Kidney epithelial cell (primary cell): ENCODE data around the gene ZDHHC14. TPM values are rescaled to one million over a fixed set of nuclear protein-coding genes. Genes with fewer than 3 reads are reported as not detected.
A peak's percentile ranks its signal among the peaks of the same experiment; 100 is the strongest.

Experiments used
- DNase-seq: peaks from one replicate; pipeline ENCODE4 v3.0.0-alpha.2; 2010; ENCODE audit warnings: low read depth
- H3K27me3 ChIP-seq: 2 replicates; pipeline ENCODE4 v1.6.0; 2011; ENCODE audit warnings: low read length; ENCODE audit not compliant: control insufficient read depth, insufficient read depth
- H3K36me3 ChIP-seq: 2 replicates; pipeline ENCODE4 v1.5.1; 2011; ENCODE audit warnings: low read length; ENCODE audit not compliant: control insufficient read depth, insufficient read depth
- H3K4me3 ChIP-seq: 2 replicates; pipeline ENCODE4 v1.5.1; 2011; ENCODE audit warnings: low read depth, mild to moderate bottlenecking, control low read depth, low read length
- CTCF ChIP-seq: IDR thresholded peaks from 2 replicates; pipeline ENCODE4 v1.5.1; 2011; ENCODE audit warnings: mild to moderate bottlenecking, moderate library complexity, low read length, control low read depth, inconsistent platforms; ENCODE audit not compliant: insufficient read depth, poor library complexity, severe bottlenecking
- total RNA-seq: library from RNA; depleted of rRNA; stranded (reverse); fragments of >200 nt; gene quantifications from 2 replicates; pipeline ENCODE4 v1.2.3, GENCODE V29; 2015

ZDHHC14 gene
- total RNA-seq, 1 donor from 2014 or later: 9.7 TPM

GRCh38 chr6:157594292-157594691 lies 213.3 kb downstream of the ZDHHC14 start:
- DNase-seq: no peak
- Histone ChIP-seq H3K36me3 (no peaks in the 10 kb centered on the region), H3K4me3 (no peak overlapping the region), H3K27me3 (no peaks in the 10 kb centered on the region)
- TF ChIP-seq CTCF: no peak

GRCh38 chr6:157595768-157596167 lies 214.8 kb downstream of the ZDHHC14 start:
- no peak for DNase-seq
- TF ChIP-seq CTCF: no peak
- Histone ChIP-seq H3K27me3 (no peaks in the 10 kb centered on the region), H3K36me3 (no peaks in the 10 kb centered on the region), H3K4me3 (no peak overlapping the region)

GRCh38 chr6:157596461-157596860 lies 215.5 kb downstream of the ZDHHC14 start:
- TF ChIP-seq CTCF: no peak
- DNase-seq: no peak

GRCh38 chr6:157596886-157597285 lies 215.9 kb downstream of the ZDHHC14 start:
- Histone ChIP-seq H3K36me3 (no peaks in the 10 kb centered on the region), H3K4me3 (no peak overlapping the region), H3K27me3 (no peaks in the 10 kb centered on the region)
- no peak for TF ChIP-seq CTCF
- no peak for DNase-seq

More at GRCh38 chr6:157596461-157596860, 215.5 kb downstream of the ZDHHC14 start:
- H3K27me3 ChIP-seq: no peaks in the 10 kb centered on the region
- H3K36me3 ChIP-seq: no peaks in the 10 kb centered on the region
- H3K4me3 ChIP-seq: no peak overlapping the region

GRCh38 chr6:157597461-157598312 lies 216.7 kb downstream of the ZDHHC14 start:
- TF ChIP-seq CTCF: peak; percentile 59
- no peaks in the 10 kb centered on the region for H3K36me3 ChIP-seq
- H3K4me3 ChIP-seq: no peak overlapping the region
- DNase-seq: no peak
- H3K27me3 ChIP-seq: no peaks in the 10 kb centered on the region

GRCh38 chr6:157599191-157599590 lies 218.2 kb downstream of the ZDHHC14 start:
- Histone ChIP-seq H3K36me3 (no peaks in the 10 kb centered on the region), H3K4me3 (no peak overlapping the region), H3K27me3 (no peaks in the 10 kb centered on the region)
- DNase-seq: no peak
- TF ChIP-seq CTCF: no peak
